Osteoblast (primary cell): ENCODE measurements around the gene PDGFA. TPM values are rescaled to one million over a fixed set of nuclear protein-coding genes. Genes with fewer than 3 reads are reported as not detected.

Experiments used
- DNase-seq: peaks from one replicate; pipeline ENCODE4 v3.0.0; 2011; ENCODE audit warnings: low spot score, mixed read lengths; ENCODE audit not compliant: insufficient read length; ENCODE audit errors: missing footprints
- H2AFZ ChIP-seq: 2 replicates; pipeline ENCODE4 v1.6.0; 2011; ENCODE audit warnings: mild to moderate bottlenecking, low read length
- H3K27ac ChIP-seq: 2 replicates; pipeline ENCODE4 v1.5.1; 2011; ENCODE audit warnings: mild to moderate bottlenecking, low read depth, low read length, moderate library complexity
- H3K27me3 ChIP-seq: 2 replicates; pipeline ENCODE4 v1.6.0; 2012; ENCODE audit warnings: mild to moderate bottlenecking, control low read depth, inconsistent platforms, low read length, moderate library complexity; ENCODE audit not compliant: insufficient read depth
- H3K36me3 ChIP-seq: 2 replicates; pipeline ENCODE4 v1.5.1; 2011; ENCODE audit warnings: mild to moderate bottlenecking, low read length, control low read depth, moderate library complexity; ENCODE audit not compliant: insufficient read depth
- H3K4me1 ChIP-seq: 2 replicates; pipeline ENCODE4 v1.5.1; 2011; ENCODE audit warnings: mild to moderate bottlenecking, low read length, control low read depth, moderate library complexity; ENCODE audit not compliant: insufficient read depth
- H3K4me2 ChIP-seq: 2 replicates; pipeline ENCODE4 v1.6.0; 2011; ENCODE audit warnings: mild to moderate bottlenecking, low read length; ENCODE audit not compliant: insufficient read depth
- H3K4me3 ChIP-seq: fragments of 200-600 bp; sonication (generic); 3 replicates; pipeline ENCODE4 v1.5.1; 2012; ENCODE audit warnings: mild to moderate bottlenecking, low read length, inconsistent platforms; ENCODE audit not compliant: insufficient read depth
- H3K79me2 ChIP-seq: 2 replicates; pipeline ENCODE4 v1.6.0; 2012; ENCODE audit warnings: mild to moderate bottlenecking, low read length, control low read depth, inconsistent platforms; ENCODE audit not compliant: insufficient read depth
- H3K9me3 ChIP-seq: 2 replicates; pipeline ENCODE4 v1.5.1; 2011; ENCODE audit warnings: low read depth, low read length, control low read depth
- H4K20me1 ChIP-seq: 2 replicates; pipeline ENCODE4 v1.6.0; 2012; ENCODE audit warnings: mild to moderate bottlenecking, low read length, control low read depth; ENCODE audit not compliant: insufficient read depth
- CTCF ChIP-seq: IDR thresholded peaks from 2 replicates; pipeline ENCODE4 v1.5.1; 2011; ENCODE audit warnings: mild to moderate bottlenecking, low read depth, low read length, moderate library complexity; ENCODE audit errors: extremely low read depth
- total RNA-seq: library from RNA; depleted of rRNA; stranded (reverse); fragments of >200 nt; gene quantifications from 2 replicates; pipeline ENCODE4 v1.2.3, GENCODE V29; 2012

PDGFA gene
- total RNA-seq, 1 donor = 32.6 TPM

GRCh38 chr7:474605-475424 is 44.8 kb downstream of the PDGFA start:
- TF ChIP-seq CTCF = no peak
- Histone ChIP-seq H4K20me1 (no peaks in the 10 kb centered on the region), H2AFZ (no peak overlapping the region), H3K4me2 (no peak overlapping the region), H3K4me3 (no peak overlapping the region), H3K4me1 (peaks cover 14% of the 10 kb centered on the region), H3K27me3 (peaks cover under 1% of the 10 kb centered on the region), H3K9me3 (no peaks in the 10 kb centered on the region), H3K36me3 (no peaks in the 10 kb centered on the region), H3K27ac (no peak overlapping the region), H3K79me2 (no peaks in the 10 kb centered on the region)
- no peak for DNase-seq

- no peak for TF ChIP-seq CTCF
- Histone ChIP-seq H3K36me3 (no peaks in the 10 kb centered on the region), H3K9me3 (no peaks in the 10 kb centered on the region), H4K20me1 (no peaks in the 10 kb centered on the region), H3K27ac (no peak overlapping the region), H3K27me3 (no peaks in the 10 kb centered on the region), H3K79me2 (no peaks in the 10 kb centered on the region), H2AFZ (no peak overlapping the region), H3K4me3 (no peak overlapping the region), H3K4me2 (no peak overlapping the region), H3K4me1 (peaks cover 22% of the 10 kb centered on the region)
- DNase-seq = no peak
Measured at GRCh38 chr7:473870-474604, 45.6 kb downstream of the PDGFA start.

DNA sequence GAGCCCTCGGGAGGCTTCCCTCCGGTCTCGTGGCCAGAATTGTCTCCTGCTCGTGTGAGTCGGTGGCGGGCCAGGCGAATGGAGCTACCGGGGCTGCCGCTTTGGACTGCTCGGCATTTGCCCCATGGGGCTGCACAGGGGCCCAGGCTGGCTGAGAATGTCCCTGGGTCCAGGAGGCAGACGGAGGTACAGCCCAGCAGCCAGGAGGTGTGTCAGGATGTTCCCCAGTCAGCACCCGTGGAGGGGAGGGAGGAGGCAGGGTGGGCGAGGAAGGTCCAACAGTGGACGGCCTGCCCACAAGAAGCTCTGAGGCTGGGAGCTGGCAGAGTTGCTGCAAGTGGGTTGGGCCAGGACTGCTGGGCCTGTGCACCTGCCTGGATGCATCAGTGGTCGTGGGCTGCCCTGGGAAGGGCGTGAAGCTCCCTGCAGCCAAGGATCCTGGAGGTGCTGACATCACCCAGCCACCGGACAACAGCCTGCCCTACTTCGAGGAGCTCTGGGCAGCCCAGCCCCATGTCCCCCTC is 46.4 kb downstream of the PDGFA start:
- no peaks in the 10 kb centered on the region for H3K79me2 ChIP-seq

More for the DNA sequence above, 46.4 kb downstream of the PDGFA start:
- Histone ChIP-seq H3K27ac (no peak overlapping the region), H3K4me3 (no peak overlapping the region), H3K9me3 (no peaks in the 10 kb centered on the region), H3K27me3 (no peaks in the 10 kb centered on the region), H3K4me1 (peaks cover 30% of the 10 kb centered on the region), H2AFZ (no peak overlapping the region), H3K36me3 (no peaks in the 10 kb centered on the region), H3K4me2 (no peak overlapping the region), H4K20me1 (no peaks in the 10 kb centered on the region)
- no peak for DNase-seq
- TF ChIP-seq CTCF = no peak
